Testis (tissue), 3 donors: ENCODE data around the gene SYAP1. TPM values are rescaled to one million over a fixed set of nuclear protein-coding genes. Genes with fewer than 3 reads are reported as not detected.
A peak's percentile ranks its signal among the peaks of the same experiment; 100 is the strongest.

Experiments
- DNase-seq: peaks from one replicate; pipeline ENCODE4 v3.0.0-alpha.2; 2019
- H3K27ac ChIP-seq, 2 donors: fragments of 200-600 bp; sonication (generic); one replicate each; pipeline ENCODE4 v1.5.1; 2019
- H3K27me3 ChIP-seq: fragments of 200-600 bp; sonication (generic); one replicate; pipeline ENCODE4 v1.5.1; 2019
- H3K36me3 ChIP-seq: fragments of 200-600 bp; sonication (generic); one replicate; pipeline ENCODE4 v1.5.1; 2017; ENCODE audit warnings: low read depth; ENCODE audit errors: missing control alignments
- H3K4me1 ChIP-seq: fragments of 200-600 bp; sonication (generic); one replicate; pipeline ENCODE4 v1.5.1; 2019
- H3K4me3 ChIP-seq, 2 donors: fragments of 200-600 bp; sonication (generic); one replicate each; pipeline ENCODE4 v1.5.1; 2017 to 2019
- H3K9me3 ChIP-seq: fragments of 200-600 bp; sonication (generic); one replicate; pipeline ENCODE4 v1.5.1; 2017
- POLR2A ChIP-seq: fragments of 450-650 bp; IDR thresholded peaks from one replicate; pipeline ENCODE4 v1.6.1; 2017; ENCODE audit warnings: antibody characterized with exemption, mild to moderate bottlenecking, moderate library complexity
- WGBS, 2 donors: methylation state at CpG; one replicate each; pipeline ENCODE4 v1.1.5; 2018; 5-methylcytosine and 5-hydroxymethylcytosine counted together
- intact Hi-C: fragments of 100-400 bp; cut with DNase I; formaldehyde crosslinking; loops from one replicate; pipeline ENCODE4 v1.15.1; 2023; ENCODE audit warnings: low total_unique reads
- polyA plus RNA-seq: library from polyadenylated mRNA; stranded (reverse); fragments of 350-450 nt; fragmentation: Illumina TruSeq; extraction: RNeasy Lipid Tissue Mini Kit (QIAGEN cat#74804); gene quantifications from one replicate; pipeline ENCODE4 v1.2.3, GENCODE V29; 2014; ENCODE audit warnings: low read depth, low replicate concordance; ENCODE audit not compliant: insufficient read depth
- total RNA-seq, 2 donors: library from RNA; depleted of rRNA; stranded (reverse); fragments of >200 nt; gene quantifications; one replicate each; pipeline ENCODE4 v1.2.3, GENCODE V29; 2016
- TF ChIP-seq, protein P1 (sequence below), 3 experiments: fragments of 450-650 bp in 2 of 3; fragments of 200-600 bp in 1 of 3; sonication (generic) in 1 of 3; IDR thresholded peaks; one replicate each; pipeline ENCODE4 v1.5.1; 2016 to 2019; ENCODE audit warnings: antibody characterized with exemption in 3 of 3, mild to moderate bottlenecking in 2 of 3, moderate library complexity in 1 of 3

SYAP1 gene
- total and polyA plus RNA-seq, 3 donors from 2014 or later = 9.0 to 17.1 (median 15.6) TPM

GRCh38 chrX:16687514-16687913 is 31.9 kb upstream of the SYAP1 start:
- TF ChIP-seq, protein P1, sequence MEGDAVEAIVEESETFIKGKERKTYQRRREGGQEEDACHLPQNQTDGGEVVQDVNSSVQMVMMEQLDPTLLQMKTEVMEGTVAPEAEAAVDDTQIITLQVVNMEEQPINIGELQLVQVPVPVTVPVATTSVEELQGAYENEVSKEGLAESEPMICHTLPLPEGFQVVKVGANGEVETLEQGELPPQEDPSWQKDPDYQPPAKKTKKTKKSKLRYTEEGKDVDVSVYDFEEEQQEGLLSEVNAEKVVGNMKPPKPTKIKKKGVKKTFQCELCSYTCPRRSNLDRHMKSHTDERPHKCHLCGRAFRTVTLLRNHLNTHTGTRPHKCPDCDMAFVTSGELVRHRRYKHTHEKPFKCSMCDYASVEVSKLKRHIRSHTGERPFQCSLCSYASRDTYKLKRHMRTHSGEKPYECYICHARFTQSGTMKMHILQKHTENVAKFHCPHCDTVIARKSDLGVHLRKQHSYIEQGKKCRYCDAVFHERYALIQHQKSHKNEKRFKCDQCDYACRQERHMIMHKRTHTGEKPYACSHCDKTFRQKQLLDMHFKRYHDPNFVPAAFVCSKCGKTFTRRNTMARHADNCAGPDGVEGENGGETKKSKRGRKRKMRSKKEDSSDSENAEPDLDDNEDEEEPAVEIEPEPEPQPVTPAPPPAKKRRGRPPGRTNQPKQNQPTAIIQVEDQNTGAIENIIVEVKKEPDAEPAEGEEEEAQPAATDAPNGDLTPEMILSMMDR (IDR thresholded peaks at IDR 0.05) = no peak
- TF ChIP-seq POLR2A = no peak
- no peaks in the 10 kb centered on the region for H3K36me3 ChIP-seq
- no peaks in the 10 kb centered on the region for H3K27me3 ChIP-seq
- DNase-seq = no peak
- H3K9me3 ChIP-seq = no peaks in the 10 kb centered on the region
- H3K4me1 ChIP-seq = no peaks in the 10 kb centered on the region
- no peak overlapping the region for H3K4me3 ChIP-seq
- H3K27ac ChIP-seq = no peak overlapping the region
- WGBS, 2 donors = 89 to 100% methylated on average over 3 of the region's 3 CpGs
- intact Hi-C loops = no loop called here

DNA sequence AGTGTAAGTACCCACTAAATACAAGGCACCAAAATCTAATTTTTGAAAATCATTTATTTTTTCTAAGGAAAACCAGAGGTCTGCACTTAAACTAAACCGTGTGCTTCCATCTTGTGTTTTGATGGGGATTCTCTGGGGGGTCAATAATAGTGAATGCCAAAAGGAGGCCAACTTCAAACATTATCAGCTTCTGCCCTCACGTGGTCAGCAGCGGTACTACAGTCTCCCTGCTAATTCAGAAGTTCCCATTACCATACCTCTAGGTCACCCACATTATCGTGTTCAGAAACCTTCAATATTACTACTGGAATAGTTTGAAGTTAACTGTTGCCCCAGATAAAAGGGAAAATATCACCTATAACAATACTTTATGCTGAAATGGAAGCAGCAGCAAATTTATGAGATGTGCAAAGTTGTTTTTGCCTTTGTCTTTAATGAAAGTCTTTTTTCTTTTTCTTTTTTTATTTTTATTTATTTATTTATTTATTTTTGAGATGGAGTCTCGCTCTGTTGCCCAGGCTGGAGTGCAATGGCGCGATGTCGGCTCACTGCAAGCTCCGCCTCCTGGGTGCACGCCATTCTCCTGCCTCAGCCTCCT is 24.2 kb upstream of the SYAP1 start:
- Histone ChIP-seq H3K36me3 (no peaks in the 10 kb centered on the region), H3K27ac (no peak overlapping the region), H3K27me3 (no peaks in the 10 kb centered on the region), H3K9me3 (no peaks in the 10 kb centered on the region), H3K4me3 (no peak overlapping the region), H3K4me1 (no peaks in the 10 kb centered on the region)
- intact Hi-C loops = no loop called here
- no peak for TF ChIP-seq POLR2A
- TF ChIP-seq, protein P1 (IDR thresholded peaks at IDR 0.05) = peak; percentile 63 to 79 (median 64)
- DNase-seq = peak; percentile 81
- WGBS, 2 donors = 32 to 47% methylated on average over 10 of the region's 10 CpGs

DNA sequence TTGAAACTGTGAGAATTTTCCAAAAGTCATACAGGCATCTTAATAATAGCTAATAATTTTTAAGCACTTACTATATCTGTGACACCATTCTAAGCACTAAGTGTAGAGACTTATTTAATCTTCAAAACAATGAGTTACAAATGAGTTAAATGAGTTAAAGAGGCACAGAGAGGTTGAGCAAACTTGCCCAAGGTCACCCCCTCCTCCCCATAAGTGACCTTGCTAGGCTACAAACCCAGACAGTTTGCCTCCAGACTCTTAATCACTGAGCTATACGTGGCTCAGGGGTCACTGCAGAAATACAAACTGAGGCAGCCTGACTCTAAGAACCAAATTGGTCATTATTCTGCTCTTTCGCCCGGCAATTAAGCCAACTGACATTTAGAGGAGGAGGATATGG is 22.5 kb upstream of the SYAP1 start:
- Histone ChIP-seq H3K36me3 (no peaks in the 10 kb centered on the region), H3K27ac (no peak overlapping the region), H3K4me1 (no peaks in the 10 kb centered on the region), H3K27me3 (no peaks in the 10 kb centered on the region), H3K4me3 (no peak overlapping the region), H3K9me3 (no peaks in the 10 kb centered on the region)
- no peak for DNase-seq
- intact Hi-C loops = no loop called here
- no peak for TF ChIP-seq POLR2A
- TF ChIP-seq, protein P1 (IDR thresholded peaks at IDR 0.05) = no peak
- WGBS, 2 donors = 56 to 62% methylated on average over 3 of the region's 3 CpGs

DNA sequence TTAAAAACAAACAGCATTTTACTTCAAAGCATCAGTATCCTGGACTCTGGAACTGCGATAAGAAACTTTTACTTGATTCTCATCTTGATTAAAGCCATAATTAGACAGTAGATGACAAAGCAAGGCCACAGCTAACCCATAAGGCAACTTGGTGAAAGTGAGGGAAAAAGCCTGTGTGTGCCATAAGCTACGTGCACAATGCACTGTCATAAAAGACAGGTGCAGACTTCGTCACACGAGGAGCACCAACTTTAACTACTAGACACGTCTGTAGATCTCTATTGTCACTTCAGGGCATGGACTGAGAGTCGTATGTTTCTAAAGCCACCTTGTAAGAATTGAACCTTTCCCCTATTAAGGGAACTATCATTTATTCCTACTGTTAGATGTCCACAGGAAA is 20.0 kb upstream of the SYAP1 start:
- Histone ChIP-seq H3K4me3 (no peak overlapping the region), H3K27ac (no peak overlapping the region), H3K9me3 (no peaks in the 10 kb centered on the region), H3K27me3 (no peaks in the 10 kb centered on the region), H3K4me1 (no peaks in the 10 kb centered on the region), H3K36me3 (no peaks in the 10 kb centered on the region)
- DNase-seq = no peak
- TF ChIP-seq, protein P1 (IDR thresholded peaks at IDR 0.05) = no peak
- TF ChIP-seq POLR2A = no peak
- intact Hi-C loops = no loop called here
- WGBS, 2 donors = 88 to 91% methylated on average over 5 to 6 of the region's 6 CpGs

DNA sequence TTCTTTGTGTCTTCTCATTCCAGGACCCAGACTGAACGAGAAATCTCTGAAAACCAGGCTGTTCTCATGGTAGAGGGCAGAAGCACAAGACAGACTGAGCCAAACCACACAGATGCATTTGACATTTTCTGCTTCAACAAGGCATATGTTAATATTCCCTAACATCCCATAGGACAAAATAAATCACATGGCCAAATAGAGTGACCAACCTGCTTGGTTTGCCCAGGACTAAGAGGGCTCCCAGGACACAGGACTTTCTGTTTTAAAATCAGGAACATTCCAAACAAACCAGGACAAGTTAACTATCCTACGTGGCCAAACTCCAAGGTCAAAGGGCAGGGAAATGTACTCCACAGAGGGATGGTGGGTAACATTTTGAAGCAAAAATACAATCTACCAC is 18.7 kb upstream of the SYAP1 start:
- no peaks in the 10 kb centered on the region for H3K4me1 ChIP-seq
- no peaks in the 10 kb centered on the region for H3K27me3 ChIP-seq
- TF ChIP-seq, protein P1 (IDR thresholded peaks at IDR 0.05) = no peak
- intact Hi-C loops = no loop called here
- no peaks in the 10 kb centered on the region for H3K36me3 ChIP-seq
- 55 to 69% methylated on average over 2 of the region's 2 CpGs for WGBS, 2 donors
- H3K4me3 ChIP-seq = no peak overlapping the region
- H3K27ac ChIP-seq = no peak overlapping the region
- DNase-seq = no peak
- H3K9me3 ChIP-seq = no peaks in the 10 kb centered on the region
